GM12801 (cell line): Measurements from ENCODE around the gene SGSM1.

ENCODE experiments used
- TF ChIP-seq, protein P1 (sequence below): IDR thresholded peaks from one replicate; pipeline ENCODE4 v1.5.1; 2011; ENCODE audit warnings: control low read depth; ENCODE audit not compliant: insufficient read length; ENCODE audit errors: extremely low read depth

Gene SGSM1

DNA sequence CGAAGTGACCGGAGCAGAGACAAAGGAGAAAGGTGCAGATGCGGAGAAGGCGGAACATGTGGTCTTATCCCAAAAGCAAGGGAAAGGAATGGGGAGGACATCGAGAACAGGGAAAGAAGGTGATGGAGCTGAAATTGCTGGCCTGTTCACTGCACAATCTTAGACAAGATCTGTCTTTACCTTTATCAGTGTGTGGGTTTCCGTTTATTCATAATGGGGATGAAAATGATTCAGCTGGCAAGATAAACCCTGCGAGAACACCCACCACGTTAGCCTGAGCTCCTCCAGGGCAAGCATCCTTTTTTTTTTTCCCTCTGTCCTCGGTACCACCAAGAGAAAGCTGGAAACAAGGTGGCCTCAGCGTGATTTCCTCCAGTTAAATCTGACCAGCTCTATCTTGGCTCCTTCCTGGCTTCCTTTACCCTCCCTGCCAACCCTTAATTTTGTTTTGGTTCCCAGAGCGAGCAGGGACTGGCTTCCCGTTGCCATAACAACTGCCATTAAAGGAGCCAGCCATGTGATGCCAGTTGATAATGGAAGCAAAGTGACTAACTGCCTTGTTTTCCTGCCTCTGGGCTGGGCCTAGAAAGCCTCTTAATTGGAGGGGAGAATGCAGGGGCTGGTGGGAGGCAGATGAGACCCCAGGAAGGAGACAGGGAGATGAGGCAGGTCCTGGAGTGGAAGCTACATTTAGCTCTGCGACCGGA is 4.2 kb downstream of the SGSM1 start:
- TF ChIP-seq, protein P1, sequence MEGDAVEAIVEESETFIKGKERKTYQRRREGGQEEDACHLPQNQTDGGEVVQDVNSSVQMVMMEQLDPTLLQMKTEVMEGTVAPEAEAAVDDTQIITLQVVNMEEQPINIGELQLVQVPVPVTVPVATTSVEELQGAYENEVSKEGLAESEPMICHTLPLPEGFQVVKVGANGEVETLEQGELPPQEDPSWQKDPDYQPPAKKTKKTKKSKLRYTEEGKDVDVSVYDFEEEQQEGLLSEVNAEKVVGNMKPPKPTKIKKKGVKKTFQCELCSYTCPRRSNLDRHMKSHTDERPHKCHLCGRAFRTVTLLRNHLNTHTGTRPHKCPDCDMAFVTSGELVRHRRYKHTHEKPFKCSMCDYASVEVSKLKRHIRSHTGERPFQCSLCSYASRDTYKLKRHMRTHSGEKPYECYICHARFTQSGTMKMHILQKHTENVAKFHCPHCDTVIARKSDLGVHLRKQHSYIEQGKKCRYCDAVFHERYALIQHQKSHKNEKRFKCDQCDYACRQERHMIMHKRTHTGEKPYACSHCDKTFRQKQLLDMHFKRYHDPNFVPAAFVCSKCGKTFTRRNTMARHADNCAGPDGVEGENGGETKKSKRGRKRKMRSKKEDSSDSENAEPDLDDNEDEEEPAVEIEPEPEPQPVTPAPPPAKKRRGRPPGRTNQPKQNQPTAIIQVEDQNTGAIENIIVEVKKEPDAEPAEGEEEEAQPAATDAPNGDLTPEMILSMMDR = no peak

DNA sequence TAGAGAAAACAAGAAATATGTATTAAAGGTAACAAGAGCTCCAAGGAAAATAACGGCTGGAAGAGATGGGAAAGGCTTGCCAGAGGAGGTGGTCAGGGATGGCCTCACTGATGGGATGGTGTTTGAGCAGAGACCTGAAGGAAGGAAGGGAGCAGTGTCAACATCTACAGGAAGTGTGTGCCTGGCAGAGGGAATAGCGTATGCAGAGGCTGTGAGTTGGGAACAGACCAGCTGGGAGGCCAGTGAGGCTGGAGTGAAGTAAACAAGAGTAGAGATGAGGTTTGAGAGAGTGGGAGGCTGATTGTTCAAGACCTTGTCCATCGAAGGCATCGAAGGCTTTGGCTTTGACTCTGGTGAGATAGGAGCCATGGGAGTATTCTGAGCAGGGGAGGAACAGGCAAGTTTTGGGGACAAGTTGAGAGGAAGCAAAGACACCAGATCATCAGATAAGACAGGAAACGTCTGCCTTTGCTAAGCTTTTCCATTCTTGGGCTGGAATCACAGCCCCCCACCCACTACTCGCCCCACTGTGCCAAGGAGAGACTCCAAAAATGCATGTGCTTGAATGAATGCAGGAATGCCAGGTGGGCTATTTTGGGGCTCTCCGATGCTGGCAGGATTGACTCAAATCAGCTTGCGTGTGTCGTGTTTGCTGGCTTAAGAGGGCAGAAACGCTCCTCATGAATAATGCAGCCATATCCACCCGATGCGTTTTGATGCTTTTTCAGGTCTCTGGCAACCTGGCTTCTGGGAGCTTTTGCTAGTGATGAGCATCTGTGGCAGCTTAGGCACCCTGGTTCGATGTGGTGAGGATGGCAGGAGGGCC is 7.2 kb downstream of the SGSM1 start:
- TF ChIP-seq, protein P1 = no peak

DNA sequence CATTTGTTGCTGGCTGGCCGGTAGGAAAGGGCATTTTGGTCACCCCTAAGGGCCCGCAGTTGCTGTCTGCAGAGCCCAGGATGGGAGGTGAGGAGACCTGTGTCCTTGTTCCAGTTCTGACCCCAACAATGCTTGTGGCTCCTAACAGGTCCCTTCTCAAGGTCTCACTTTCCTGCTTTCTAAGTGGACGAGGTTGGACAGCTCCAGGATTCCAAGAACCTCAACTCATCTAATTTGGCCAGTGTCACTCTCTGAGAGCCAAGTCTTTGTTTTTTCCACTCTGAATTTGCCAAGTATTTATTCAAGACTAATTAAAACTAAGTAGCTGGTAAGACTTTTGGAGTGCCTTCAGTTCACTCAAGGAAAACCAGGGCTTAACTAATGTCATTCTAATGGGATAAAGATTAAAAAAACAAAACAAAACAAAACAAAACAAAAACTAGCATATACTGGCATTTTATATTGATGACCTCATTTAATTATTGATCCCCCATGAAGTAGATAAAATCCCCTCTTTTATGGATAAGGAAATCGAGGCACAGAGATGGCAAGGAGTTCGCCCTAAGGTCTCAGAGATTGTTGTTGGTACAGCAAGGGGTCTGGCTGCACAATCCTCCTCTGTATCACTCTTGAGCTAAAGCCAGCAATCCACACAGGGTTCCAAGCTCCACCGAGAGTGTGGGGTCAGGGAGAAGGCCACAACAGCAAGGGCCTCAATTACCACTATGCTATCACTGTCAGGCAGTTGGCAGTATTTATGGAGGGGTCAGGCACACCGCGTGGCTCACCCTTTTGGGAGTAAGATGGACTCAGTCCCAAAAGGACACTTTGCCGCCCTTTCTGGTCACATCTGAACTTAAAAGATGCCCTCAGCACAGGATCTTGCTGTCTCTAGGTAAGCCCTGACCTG is 8.1 kb downstream of the SGSM1 start:
- TF ChIP-seq, protein P1 = no peak

DNA sequence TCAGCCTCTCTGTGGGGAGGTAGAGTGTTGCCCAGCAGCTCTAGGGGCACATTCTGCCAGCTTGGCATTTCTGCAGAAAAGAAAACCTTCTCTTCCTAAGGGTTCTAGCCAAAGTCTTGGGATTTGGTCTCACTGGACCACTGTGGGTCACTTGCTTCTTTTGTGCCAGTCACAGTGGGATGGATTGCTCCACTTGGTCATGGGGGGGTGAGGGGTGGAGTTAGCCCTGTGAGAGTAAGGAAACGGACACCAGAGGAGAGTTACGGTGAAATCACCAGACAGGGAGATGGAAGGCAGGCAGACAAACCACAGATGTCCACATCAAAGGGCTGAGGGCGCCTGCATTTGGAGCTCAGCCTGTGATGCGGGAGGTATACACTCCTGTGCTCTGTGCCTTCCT is 10.8 kb downstream of the SGSM1 start:
- TF ChIP-seq, protein P1 = no peak

DNA sequence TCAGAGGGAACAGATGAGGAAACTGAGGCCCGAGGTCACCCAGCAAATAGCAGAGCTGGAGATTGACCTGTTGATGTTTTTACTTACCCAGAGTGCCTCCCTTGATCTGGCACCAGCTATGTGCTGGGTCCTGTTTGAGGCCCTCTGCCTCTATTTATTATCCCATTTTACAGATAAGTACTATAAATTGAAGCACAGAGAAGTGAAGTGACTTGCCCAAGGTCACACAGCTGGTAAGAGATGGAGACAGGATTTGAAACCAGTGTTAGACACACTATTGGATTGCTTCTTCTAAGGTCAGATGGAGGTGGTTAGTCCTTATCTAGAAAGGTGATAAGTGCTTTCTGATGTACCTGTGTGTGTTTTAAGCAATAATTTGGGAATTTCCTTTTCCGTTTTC is 13.5 kb downstream of the SGSM1 start:
- TF ChIP-seq, protein P1 = no peak

DNA sequence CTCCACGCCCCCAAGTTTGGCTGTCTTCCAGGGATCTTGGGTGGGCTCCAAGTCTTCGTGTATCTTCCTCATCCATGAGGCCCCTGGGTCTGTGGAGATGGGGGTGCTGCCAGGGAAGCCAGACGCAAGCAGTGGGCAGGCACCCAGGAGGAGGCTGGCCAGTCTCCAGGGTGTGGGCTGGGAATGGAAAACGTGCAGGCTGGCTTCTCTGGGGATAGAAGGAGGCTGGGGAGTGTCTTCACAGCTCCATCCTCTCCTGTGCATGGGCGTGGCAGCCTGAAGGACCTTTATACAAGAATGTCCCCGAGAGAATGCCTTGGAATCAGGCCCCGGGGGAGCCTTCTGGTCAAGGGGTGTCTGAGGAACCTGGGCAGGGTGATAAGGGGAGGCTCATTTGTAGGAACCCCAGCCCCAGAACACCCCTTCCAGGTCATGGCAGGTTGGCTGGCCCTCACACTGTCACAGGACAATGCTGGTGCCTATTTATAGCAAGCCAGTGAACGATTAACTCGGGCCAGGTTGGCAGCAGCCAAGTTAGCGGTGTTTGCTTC is 14.0 kb downstream of the SGSM1 start:
- TF ChIP-seq, protein P1 = no peak

DNA sequence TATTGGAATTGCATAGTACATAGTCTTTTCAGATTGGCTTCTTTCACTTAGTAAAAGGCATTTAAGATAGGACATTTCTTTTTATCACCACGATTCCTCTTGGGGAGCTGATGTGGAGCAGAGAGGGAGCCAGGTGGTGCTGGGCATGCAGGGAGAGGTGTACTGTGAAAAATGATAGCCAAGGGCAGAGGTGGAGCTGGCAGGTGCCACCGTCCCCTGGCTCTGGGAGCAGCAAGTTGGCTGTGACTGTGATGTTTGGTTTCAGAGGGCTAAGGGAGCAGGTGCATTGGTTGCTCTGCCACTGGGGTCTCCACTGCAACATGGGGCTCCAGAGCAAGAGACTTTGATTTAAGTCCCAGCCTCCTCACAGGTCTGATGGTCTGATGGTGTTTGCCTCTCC is 16.5 kb downstream of the SGSM1 start:
- TF ChIP-seq, protein P1 = no peak
